Astrocyte (in vitro differentiated cells and primary cell): ENCODE data around the gene CACNA1C. TPM values are rescaled to one million over a fixed set of nuclear protein-coding genes. Genes with fewer than 3 reads are reported as not detected.

Experiments used
- DNase-seq: peaks from one replicate; pipeline ENCODE4 v3.0.0-alpha.2; 2010; ENCODE audit warnings: low read depth
- FAIRE-seq: peaks from 2 replicates; lab custom pipeline; 2011; peaks lifted over from hg19 to GRCh38; lab: Jason Lieb, UNC
- H2AFZ ChIP-seq: 2 replicates; pipeline ENCODE4 v1.6.0; 2012; ENCODE audit warnings: low read depth, low read length, inconsistent platforms
- H3K27ac ChIP-seq: 2 replicates; pipeline ENCODE4 v1.5.1; 2011; ENCODE audit warnings: low read depth, low read length, inconsistent platforms
- H3K27me3 ChIP-seq: 2 replicates; pipeline ENCODE4 v1.6.0; 2011; ENCODE audit warnings: low read length, inconsistent platforms; ENCODE audit not compliant: insufficient read depth
- H3K36me3 ChIP-seq: 2 replicates; pipeline ENCODE4 v1.5.1; 2011; ENCODE audit warnings: low read length, inconsistent platforms; ENCODE audit not compliant: insufficient read depth
- H3K4me1 ChIP-seq: 2 replicates; pipeline ENCODE4 v1.5.1; 2011; ENCODE audit warnings: low read length, inconsistent platforms; ENCODE audit not compliant: insufficient read depth
- H3K4me2 ChIP-seq: 2 replicates; pipeline ENCODE4 v1.6.0; 2012; ENCODE audit warnings: low read length, inconsistent platforms
- H3K4me3 ChIP-seq: 2 replicates; pipeline ENCODE4 v1.5.1; 2011; ENCODE audit warnings: low read depth, mild to moderate bottlenecking, low read length, inconsistent platforms; ENCODE audit not compliant: insufficient read depth
- H3K79me2 ChIP-seq: 2 replicates; pipeline ENCODE4 v1.6.0; 2012; ENCODE audit warnings: mild to moderate bottlenecking, low read length, inconsistent platforms; ENCODE audit not compliant: insufficient read depth
- H3K9ac ChIP-seq: 2 replicates; pipeline ENCODE4 v1.6.0; 2012; ENCODE audit warnings: mild to moderate bottlenecking, low read length, inconsistent platforms
- H3K9me3 ChIP-seq: 2 replicates; pipeline ENCODE4 v1.5.1; 2012; ENCODE audit warnings: low read depth, mild to moderate bottlenecking, low read length, inconsistent platforms; ENCODE audit not compliant: insufficient read depth
- H4K20me1 ChIP-seq: 2 replicates; pipeline ENCODE4 v1.6.0; 2012; ENCODE audit warnings: low read length, inconsistent platforms; ENCODE audit not compliant: insufficient read depth
- H3K27ac Mint-ChIP-seq: one replicate; pipeline ENCODE4 v1.8.0; 2021; ENCODE audit warnings: mild to moderate bottlenecking, mixed read lengths; ENCODE audit not compliant: unreplicated experiment
- H3K27me3 Mint-ChIP-seq: one replicate; pipeline ENCODE4 v1.8.0; 2021; ENCODE audit warnings: low read depth, mixed read lengths; ENCODE audit not compliant: unreplicated experiment
- H3K36me3 Mint-ChIP-seq: one replicate; pipeline ENCODE4 v1.8.0; 2021; ENCODE audit warnings: low read depth, mixed read lengths; ENCODE audit not compliant: unreplicated experiment
- H3K4me1 Mint-ChIP-seq: one replicate; pipeline ENCODE4 v1.8.0; 2021; ENCODE audit warnings: low read depth, mixed read lengths; ENCODE audit not compliant: unreplicated experiment
- H3K4me3 Mint-ChIP-seq: one replicate; pipeline ENCODE4 v1.8.0; 2021; ENCODE audit warnings: mild to moderate bottlenecking, moderate library complexity, mixed read lengths; ENCODE audit not compliant: unreplicated experiment
- H3K9me3 Mint-ChIP-seq: one replicate; pipeline ENCODE4 v1.8.0; 2021; ENCODE audit warnings: mild to moderate bottlenecking, mixed read lengths; ENCODE audit not compliant: unreplicated experiment
- EZH2 ChIP-seq: IDR thresholded peaks from 2 replicates; pipeline ENCODE4 v1.6.1; 2012; ENCODE audit warnings: mild to moderate bottlenecking, low read length, inconsistent platforms; ENCODE audit not compliant: insufficient read depth
- total RNA-seq: library from RNA; stranded (reverse); gene quantifications from 2 replicates; pipeline ENCODE4 v1.2.1, GENCODE V29; 2021
- TF ChIP-seq, protein P1 (sequence below): IDR thresholded peaks from 2 replicates; pipeline ENCODE4 v1.5.1; 2011; ENCODE audit warnings: low read depth, mild to moderate bottlenecking, inconsistent platforms, low read length, moderate library complexity; ENCODE audit not compliant: insufficient read depth

Gene CACNA1C
- total RNA-seq, 1 donor from 2014 or later = 2.1 TPM

DNA sequence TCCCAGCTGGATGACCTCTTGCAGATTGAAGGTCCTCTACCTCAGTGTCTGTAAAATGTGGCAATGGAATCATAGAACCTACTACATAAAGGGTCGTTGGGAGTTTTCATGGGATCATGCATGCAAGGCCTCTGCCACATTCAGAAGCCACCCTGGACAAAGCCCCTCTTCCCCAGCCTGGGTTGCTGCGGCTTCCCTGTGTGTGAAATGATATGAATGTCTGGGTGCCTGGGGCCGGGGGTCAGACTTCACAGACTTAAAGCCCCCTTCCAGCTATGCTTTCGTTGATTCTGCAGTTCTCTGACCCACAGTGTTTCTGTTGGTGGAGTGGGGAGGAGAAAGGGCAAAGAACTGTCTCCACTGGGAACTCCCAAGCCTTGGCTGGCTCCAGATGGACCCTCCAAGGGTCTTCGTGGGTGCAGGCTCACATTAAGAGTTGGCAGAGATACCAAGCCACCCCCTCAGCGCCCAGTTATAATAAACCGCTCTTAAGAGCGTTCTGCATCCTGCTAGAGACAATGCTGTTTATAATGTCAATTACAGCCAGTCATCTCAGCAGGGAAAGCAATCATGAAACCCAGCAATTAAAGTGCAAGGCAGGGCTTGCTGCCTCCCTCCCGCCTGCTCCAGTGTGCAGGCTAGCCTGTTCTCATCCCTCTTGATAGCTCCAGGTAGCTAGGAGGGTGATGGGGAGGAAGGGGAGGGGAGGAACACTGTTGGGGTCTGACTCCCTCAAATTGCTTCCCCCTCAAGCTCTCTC lies 531.0 kb downstream of the CACNA1C start:
- Histone ChIP-seq H2AFZ (no peak overlapping the region), H3K4me2 (no peak overlapping the region), H3K36me3 (no peaks in the 10 kb centered on the region), H3K27me3 (peaks cover 8% of the 10 kb centered on the region), H4K20me1 (no peaks in the 10 kb centered on the region), H3K79me2 (no peaks in the 10 kb centered on the region), H3K9me3 (no peaks in the 10 kb centered on the region), H3K4me3 (no peak overlapping the region), H3K27ac (no peak overlapping the region), H3K9ac (no peak overlapping the region), H3K4me1 (no peaks in the 10 kb centered on the region)
- Mint-ChIP-seq H3K4me3 (no peak overlapping the region), H3K27me3 (peaks cover 69% of the 10 kb centered on the region), H3K9me3 (peaks cover 3% of the 10 kb centered on the region), H3K4me1 (peaks cover 8% of the 10 kb centered on the region), H3K36me3 (no peaks in the 10 kb centered on the region), H3K27ac (no peak overlapping the region)
- TF ChIP-seq, protein P1, sequence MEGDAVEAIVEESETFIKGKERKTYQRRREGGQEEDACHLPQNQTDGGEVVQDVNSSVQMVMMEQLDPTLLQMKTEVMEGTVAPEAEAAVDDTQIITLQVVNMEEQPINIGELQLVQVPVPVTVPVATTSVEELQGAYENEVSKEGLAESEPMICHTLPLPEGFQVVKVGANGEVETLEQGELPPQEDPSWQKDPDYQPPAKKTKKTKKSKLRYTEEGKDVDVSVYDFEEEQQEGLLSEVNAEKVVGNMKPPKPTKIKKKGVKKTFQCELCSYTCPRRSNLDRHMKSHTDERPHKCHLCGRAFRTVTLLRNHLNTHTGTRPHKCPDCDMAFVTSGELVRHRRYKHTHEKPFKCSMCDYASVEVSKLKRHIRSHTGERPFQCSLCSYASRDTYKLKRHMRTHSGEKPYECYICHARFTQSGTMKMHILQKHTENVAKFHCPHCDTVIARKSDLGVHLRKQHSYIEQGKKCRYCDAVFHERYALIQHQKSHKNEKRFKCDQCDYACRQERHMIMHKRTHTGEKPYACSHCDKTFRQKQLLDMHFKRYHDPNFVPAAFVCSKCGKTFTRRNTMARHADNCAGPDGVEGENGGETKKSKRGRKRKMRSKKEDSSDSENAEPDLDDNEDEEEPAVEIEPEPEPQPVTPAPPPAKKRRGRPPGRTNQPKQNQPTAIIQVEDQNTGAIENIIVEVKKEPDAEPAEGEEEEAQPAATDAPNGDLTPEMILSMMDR = no peak
- no peak for TF ChIP-seq EZH2
- DNase-seq (no peak), FAIRE-seq (no peak)

DNA sequence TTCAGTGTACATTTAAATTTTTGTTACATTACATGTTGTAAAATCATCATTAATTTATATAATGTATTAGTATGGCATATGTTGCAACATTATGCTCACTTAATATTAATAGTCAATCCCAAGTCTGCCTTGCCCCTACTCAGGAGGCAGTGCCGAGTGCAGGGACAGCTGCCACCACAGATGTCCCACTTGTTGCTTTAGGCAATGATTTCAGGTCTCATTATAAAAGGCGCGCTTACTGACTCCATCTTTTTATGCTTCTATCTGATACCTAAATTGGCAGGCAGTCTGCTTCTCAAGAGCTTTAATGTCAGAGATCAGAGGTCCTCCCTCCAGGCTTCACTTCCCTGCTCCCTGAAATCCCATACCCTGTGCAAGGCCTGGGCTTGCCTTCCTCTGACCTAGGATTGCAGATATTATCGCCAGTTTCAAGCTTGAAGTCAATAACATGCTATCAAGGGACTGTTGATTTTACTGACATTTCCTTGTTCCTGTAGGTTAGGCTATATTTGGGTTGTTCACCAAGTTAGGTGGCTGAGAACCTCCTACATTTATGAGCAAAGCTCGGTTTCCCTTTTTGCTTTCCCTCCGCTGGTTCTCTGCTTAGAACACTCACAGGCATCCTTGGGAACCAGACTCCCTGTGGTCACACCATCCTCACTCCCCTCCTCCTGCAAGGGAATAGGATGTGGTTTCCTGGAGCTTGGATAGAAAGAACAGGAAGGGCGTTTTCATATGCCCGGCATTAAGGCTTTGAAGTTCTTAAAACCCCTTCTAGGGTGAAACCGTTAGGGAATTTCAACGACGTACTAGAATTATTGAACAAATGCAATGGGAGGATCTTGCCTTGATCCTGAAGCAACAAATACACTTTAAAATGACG lies 533.6 kb downstream of the CACNA1C start:
- FAIRE-seq (no peak), DNase-seq (no peak)
- Histone ChIP-seq H3K9ac (no peak overlapping the region), H3K9me3 (no peaks in the 10 kb centered on the region), H4K20me1 (no peaks in the 10 kb centered on the region), H3K27me3 (peaks cover 8% of the 10 kb centered on the region), H2AFZ (no peak overlapping the region), H3K36me3 (no peaks in the 10 kb centered on the region), H3K4me2 (peak overlapping the region; percentile 19), H3K79me2 (no peaks in the 10 kb centered on the region), H3K27ac (no peak overlapping the region), H3K4me1 (no peaks in the 10 kb centered on the region), H3K4me3 (no peak overlapping the region)
- H3K36me3 Mint-ChIP-seq = peaks cover 7% of the 10 kb centered on the region
- H3K4me3 Mint-ChIP-seq = no peak overlapping the region
- no peak overlapping the region for H3K27ac Mint-ChIP-seq
- peaks cover 9% of the 10 kb centered on the region for H3K9me3 Mint-ChIP-seq
- TF ChIP-seq, protein P1 = no peak
- TF ChIP-seq EZH2 = no peak
- H3K27me3 Mint-ChIP-seq = peaks cover 69% of the 10 kb centered on the region
- H3K4me1 Mint-ChIP-seq = peaks cover 8% of the 10 kb centered on the region
